Esophagus muscularis mucosa (tissue), 4 donors: ENCODE data around the gene TSPAN32. TPM values are rescaled to one million over a fixed set of nuclear protein-coding genes. Genes with fewer than 3 reads are reported as not detected.

Experiments
- DNase-seq: peaks from one replicate; pipeline ENCODE4 v3.0.0-alpha.2; 2017; ENCODE audit errors: extremely low spot score
- H3K27ac ChIP-seq, 4 donors: fragments of 200-600 bp; sonication (generic); replicated peaks in 1 of 4; 1 replicate in 3 of 4; 2 replicates in 1 of 4; pipeline ENCODE4 v1.5.1; 2016 to 2019; ENCODE audit warnings: mild to moderate bottlenecking in 1 of 4
- H3K27me3 ChIP-seq, 4 donors: fragments of 200-600 bp; sonication (generic); one replicate each; pipeline versions ENCODE4 v1.5.1 to v1.6.0; 2016 to 2019
- H3K36me3 ChIP-seq, 4 donors: fragments of 200-600 bp; sonication (generic); one replicate each; pipeline ENCODE4 v1.5.1; 2016 to 2019
- H3K4me1 ChIP-seq, 4 donors: fragments of 200-600 bp; sonication (generic); one replicate each; pipeline ENCODE4 v1.5.1; 2016 to 2019
- H3K4me3 ChIP-seq, 4 donors: fragments of 200-600 bp; sonication (generic); 1 replicate in 2 of 4; 2 replicates in 2 of 4; pipeline ENCODE4 v1.5.1; 2016 to 2019; ENCODE audit warnings: mild to moderate bottlenecking in 4 of 4, moderate library complexity in 1 of 4
- H3K9me3 ChIP-seq, 4 donors: fragments of 200-600 bp; sonication (generic); 1 replicate in 3 of 4; 2 replicates in 1 of 4; pipeline ENCODE4 v1.5.1; 2016 to 2019
- EP300 ChIP-seq: sonication (generic); formaldehyde crosslinking; IDR thresholded peaks from one replicate; pipeline ENCODE4 v1.6.1; 2017; ENCODE audit warnings: antibody characterized with exemption
- POLR2A ChIP-seq: fragments of 450-650 bp; IDR thresholded peaks from one replicate; pipeline ENCODE4 v1.6.1; 2017; ENCODE audit warnings: antibody characterized with exemption, moderate library complexity, mild to moderate bottlenecking, low read depth
- POLR2AphosphoS5 ChIP-seq, 2 donors: sonication (generic); formaldehyde crosslinking; IDR thresholded peaks; one replicate each; pipeline ENCODE4 v1.6.1; 2017; ENCODE audit warnings: antibody characterized with exemption in 2 of 2
- WGBS: methylation state at CpG from one replicate; pipeline ENCODE4 v1.1.5; 2018; 5-methylcytosine and 5-hydroxymethylcytosine counted together
- intact Hi-C: fragments of 100-400 bp; cut with DNase I; formaldehyde crosslinking; loops from one replicate; pipeline ENCODE4 v1.15.1; 2023
- total RNA-seq, 4 donors: library from RNA; depleted of rRNA; stranded (reverse); fragments of >200 nt; gene quantifications; one replicate each; pipeline versions ENCODE4 v1.1.0 to v1.2.1, GENCODE V29; 2016
- TF ChIP-seq, protein P1 (sequence below), 3 experiments: fragments of 200-600 bp in 2 of 3; fragments of 450-650 bp in 1 of 3; sonication (generic) in 2 of 3; IDR thresholded peaks; one replicate each; pipeline ENCODE4 v1.5.1; 2017 to 2019; ENCODE audit warnings: antibody characterized with exemption in 3 of 3, mild to moderate bottlenecking in 2 of 3, moderate library complexity in 1 of 3

TSPAN32 gene
- total RNA-seq, 4 donors from 2014 or later = 0.52 to 3.5 (median 1.2) TPM; not detected in 1

DNA sequence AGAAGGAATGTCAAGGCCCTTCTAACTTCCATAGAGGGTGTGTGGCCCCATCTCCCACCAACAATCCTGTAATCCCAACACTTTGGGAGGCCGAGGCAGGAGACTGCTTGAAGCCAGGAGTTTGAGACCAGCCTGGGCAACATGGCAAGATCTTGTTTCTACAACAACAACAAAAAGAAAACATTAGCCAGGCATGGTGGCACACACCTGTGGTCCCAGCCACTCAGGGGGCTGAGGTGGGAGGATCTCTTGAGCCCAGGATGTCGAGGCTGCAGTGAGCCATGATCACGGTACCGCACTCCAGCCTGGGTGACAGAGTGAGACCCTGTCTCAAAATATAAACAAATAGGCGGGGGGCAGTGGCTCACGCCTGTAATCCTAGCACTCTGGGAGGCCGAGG lies 16.9 kb downstream of the TSPAN32 start:
- WGBS = 92% methylated on average over 6 of the region's 7 CpGs
- Histone ChIP-seq H3K4me1 (peaks cover 22 to 25% (median 23%) of the 10 kb centered on the region in 4 donors), H3K4me3 (no peak overlapping the region), H3K27me3 (no peaks in the 10 kb centered on the region), H3K9me3 (peaks cover 0 to 11% (median 5%) of the 10 kb centered on the region in 4 donors), H3K27ac (no peak overlapping the region), H3K36me3 (no peaks in the 10 kb centered on the region)
- no peak for DNase-seq
- intact Hi-C loops = no loop called here
- TF ChIP-seq, protein P1, sequence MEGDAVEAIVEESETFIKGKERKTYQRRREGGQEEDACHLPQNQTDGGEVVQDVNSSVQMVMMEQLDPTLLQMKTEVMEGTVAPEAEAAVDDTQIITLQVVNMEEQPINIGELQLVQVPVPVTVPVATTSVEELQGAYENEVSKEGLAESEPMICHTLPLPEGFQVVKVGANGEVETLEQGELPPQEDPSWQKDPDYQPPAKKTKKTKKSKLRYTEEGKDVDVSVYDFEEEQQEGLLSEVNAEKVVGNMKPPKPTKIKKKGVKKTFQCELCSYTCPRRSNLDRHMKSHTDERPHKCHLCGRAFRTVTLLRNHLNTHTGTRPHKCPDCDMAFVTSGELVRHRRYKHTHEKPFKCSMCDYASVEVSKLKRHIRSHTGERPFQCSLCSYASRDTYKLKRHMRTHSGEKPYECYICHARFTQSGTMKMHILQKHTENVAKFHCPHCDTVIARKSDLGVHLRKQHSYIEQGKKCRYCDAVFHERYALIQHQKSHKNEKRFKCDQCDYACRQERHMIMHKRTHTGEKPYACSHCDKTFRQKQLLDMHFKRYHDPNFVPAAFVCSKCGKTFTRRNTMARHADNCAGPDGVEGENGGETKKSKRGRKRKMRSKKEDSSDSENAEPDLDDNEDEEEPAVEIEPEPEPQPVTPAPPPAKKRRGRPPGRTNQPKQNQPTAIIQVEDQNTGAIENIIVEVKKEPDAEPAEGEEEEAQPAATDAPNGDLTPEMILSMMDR (IDR thresholded peaks at IDR 0.05) = no peak
- TF ChIP-seq POLR2A (no peak), POLR2AphosphoS5 (IDR thresholded peaks at IDR 0.05) (no peak), EP300 (no peak)

DNA sequence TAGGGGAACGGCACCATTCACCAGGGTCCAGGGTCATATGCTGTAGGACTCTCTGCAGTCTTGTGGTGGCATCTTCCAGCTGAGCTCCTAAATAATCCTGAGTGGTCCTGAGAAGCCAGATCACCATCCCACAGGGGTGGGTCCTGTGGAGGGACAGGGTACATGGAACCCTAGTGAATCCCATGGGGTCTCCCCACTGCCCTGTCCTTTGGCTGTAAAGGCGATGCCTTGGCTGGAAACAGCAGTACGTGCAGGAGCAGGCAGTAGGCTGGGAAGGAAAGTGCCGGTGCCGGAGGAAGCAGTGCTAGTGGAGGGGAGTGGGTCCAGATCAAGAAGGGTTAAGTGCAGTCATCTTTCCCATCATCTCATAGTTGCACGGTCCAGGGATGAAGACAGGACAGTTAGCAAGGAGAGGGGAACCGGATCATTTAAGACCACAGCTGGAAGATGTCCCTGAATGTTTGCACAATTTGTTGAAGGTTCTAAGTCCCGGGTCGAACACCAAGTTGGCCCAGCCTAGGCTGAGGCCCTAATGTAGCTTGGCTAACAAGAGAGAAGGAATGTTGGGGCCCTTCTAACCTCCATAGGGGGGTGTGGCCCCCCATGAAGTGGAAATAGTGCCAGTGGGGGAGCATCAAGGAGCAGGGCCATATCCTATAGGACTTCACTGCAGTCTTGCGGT lies 18.1 kb downstream of the TSPAN32 start:
- intact Hi-C loops = no loop called here
- Histone ChIP-seq H3K36me3 (no peaks in the 10 kb centered on the region), H3K27me3 (no peaks in the 10 kb centered on the region), H3K4me1 (peaks cover 10 to 12% (median 11%) of the 10 kb centered on the region in 4 donors), H3K4me3 (no peak overlapping the region), H3K27ac (no peak overlapping the region), H3K9me3 (peaks cover 0 to 11% (median 5%) of the 10 kb centered on the region in 4 donors)
- TF ChIP-seq, protein P1 (IDR thresholded peaks at IDR 0.05) = no peak
- TF ChIP-seq POLR2A (no peak), POLR2AphosphoS5 (IDR thresholded peaks at IDR 0.05) (no peak), EP300 (no peak)
- no peak for DNase-seq
- WGBS = 69% methylated on average over 9 of the region's 10 CpGs

DNA sequence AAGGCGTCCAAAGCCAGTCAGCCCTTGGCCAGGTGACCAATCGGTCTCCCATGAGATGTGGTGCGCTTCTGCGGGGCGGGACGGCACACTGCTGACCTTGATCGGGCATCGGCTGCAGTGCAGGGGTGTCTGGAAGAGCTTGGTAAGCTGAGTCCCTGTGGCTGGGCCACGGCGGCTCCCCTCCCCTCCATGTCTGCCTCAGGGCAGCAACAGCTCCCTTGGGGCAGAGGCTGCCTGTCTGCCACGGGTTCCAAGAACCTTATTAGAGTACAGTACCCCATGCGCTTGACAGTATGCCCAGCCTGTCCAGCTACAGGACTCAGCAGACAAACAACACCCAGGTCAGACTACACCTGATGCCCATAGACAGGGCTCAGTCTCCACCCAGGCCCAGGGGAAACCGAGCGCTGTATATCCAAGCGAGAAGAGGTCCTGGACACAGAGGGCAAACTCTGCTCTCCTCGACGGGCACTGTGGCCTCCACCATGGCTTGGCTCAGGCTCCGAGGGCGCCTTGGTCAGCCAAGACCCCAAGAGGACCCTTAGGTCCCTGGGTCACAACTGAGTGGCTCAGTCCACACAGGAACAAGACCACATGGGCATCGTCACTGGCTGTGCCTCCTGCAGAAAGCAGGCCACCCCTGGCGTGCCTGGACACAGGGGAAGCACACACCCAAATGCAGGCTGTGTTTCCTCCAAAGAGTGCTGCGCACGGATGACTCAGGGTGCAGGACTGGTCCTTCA lies 18.9 kb downstream of the TSPAN32 start:
- no peak for DNase-seq
- Histone ChIP-seq H3K4me1 (peaks cover 3 to 10% (median 8%) of the 10 kb centered on the region in 4 donors), H3K27ac (no peak overlapping the region), H3K4me3 (no peak overlapping the region), H3K9me3 (peaks cover 0 to 11% (median 5%) of the 10 kb centered on the region in 4 donors), H3K27me3 (no peaks in the 10 kb centered on the region), H3K36me3 (no peaks in the 10 kb centered on the region)
- no peak for TF ChIP-seq POLR2AphosphoS5 (IDR thresholded peaks at IDR 0.05)
- TF ChIP-seq POLR2A = no peak
- no peak for TF ChIP-seq EP300
- TF ChIP-seq, protein P1 (IDR thresholded peaks at IDR 0.05) = no peak
- intact Hi-C loops = no loop called here
- 89% methylated on average over 20 of the region's 23 CpGs for WGBS

DNA sequence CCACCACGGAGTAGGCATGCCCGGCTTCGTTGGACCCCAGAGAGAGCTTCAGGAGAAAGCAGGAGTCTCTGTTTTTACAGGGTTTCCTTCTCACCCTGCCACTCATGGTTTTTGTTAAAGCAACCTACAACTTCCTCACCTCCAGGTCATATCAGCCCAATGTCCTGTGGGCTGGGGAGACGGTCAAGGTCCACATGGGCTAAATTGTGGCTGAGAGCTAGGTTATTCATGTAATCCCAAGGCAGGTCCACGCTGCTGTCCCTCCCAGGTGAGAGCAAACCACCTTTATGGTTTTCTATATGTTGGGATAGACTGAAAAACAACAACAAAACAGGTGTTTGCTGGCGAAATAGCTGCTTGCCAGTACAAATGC lies 19.5 kb downstream of the TSPAN32 start:
- H3K4me3 ChIP-seq = no peak overlapping the region
- intact Hi-C loops = no loop called here
- no peak overlapping the region for H3K27ac ChIP-seq
- no peaks in the 10 kb centered on the region for H3K36me3 ChIP-seq
- peaks cover 0 to 11% (median 5%) of the 10 kb centered on the region in 4 donors for H3K9me3 ChIP-seq
- H3K27me3 ChIP-seq = no peaks in the 10 kb centered on the region
- no peak for DNase-seq
- peaks cover 0 to 10% (median 8%) of the 10 kb centered on the region in 4 donors for H3K4me1 ChIP-seq
- 85% methylated on average over 6 of the region's 6 CpGs for WGBS
- no peak for TF ChIP-seq POLR2AphosphoS5 (IDR thresholded peaks at IDR 0.05)
- TF ChIP-seq, protein P1 (IDR thresholded peaks at IDR 0.05) = no peak
- TF ChIP-seq POLR2A = no peak
- TF ChIP-seq EP300 = no peak
